Activated naive CD4-positive, alpha-beta T cell treated with anti-CD3 and anti-CD28 coated beads, Interleukin-2, amount 50 U/mL, for 72 hours (primary cell): Measurements from ENCODE around the gene RPH3AL. TPM values are rescaled to one million over a fixed set of nuclear protein-coding genes. Genes with fewer than 3 reads are reported as not detected.
"Not testable (repeated sequence)": the region's sequence is repeated elsewhere in the genome, so short reads cannot be mapped to it uniquely, and the experiment has no call there.

Source experiments
- ATAC-seq, 2 donors: fragments of 150-1000 bp; cut with Tn5 transposase; 2 replicates each; pipeline ENCODE4 v1.10.0; 2021; ENCODE audit warnings: mild to moderate bottlenecking in 2 of 2, moderate library complexity in 2 of 2
- DNase-seq, 2 donors: peaks; one replicate each; pipeline ENCODE4 v3.0.0; 2021 to 2022; ENCODE audit warnings: low spot score in 2 of 2
- H3K27ac Mint-ChIP-seq, 2 donors: one replicate each; pipeline ENCODE4 v1.8.0; 2022; ENCODE audit warnings: mild to moderate bottlenecking in 2 of 2, mixed read lengths in 2 of 2
- H3K36me3 Mint-ChIP-seq, 2 donors: one replicate each; pipeline ENCODE4 v1.8.0; 2022; ENCODE audit warnings: mixed read lengths in 2 of 2
- H3K9me3 Mint-ChIP-seq, 2 donors: one replicate each; pipeline ENCODE4 v1.8.0; 2022; ENCODE audit warnings: mixed read lengths in 2 of 2
- total RNA-seq, 2 donors: library from RNA; stranded (reverse); gene quantifications; one replicate each; pipeline ENCODE4 v1.2.3, GENCODE V29; 2022

Gene RPH3AL
- total RNA-seq, 2 donors from 2014 or later: 2.0 to 3.8 TPM

DNA sequence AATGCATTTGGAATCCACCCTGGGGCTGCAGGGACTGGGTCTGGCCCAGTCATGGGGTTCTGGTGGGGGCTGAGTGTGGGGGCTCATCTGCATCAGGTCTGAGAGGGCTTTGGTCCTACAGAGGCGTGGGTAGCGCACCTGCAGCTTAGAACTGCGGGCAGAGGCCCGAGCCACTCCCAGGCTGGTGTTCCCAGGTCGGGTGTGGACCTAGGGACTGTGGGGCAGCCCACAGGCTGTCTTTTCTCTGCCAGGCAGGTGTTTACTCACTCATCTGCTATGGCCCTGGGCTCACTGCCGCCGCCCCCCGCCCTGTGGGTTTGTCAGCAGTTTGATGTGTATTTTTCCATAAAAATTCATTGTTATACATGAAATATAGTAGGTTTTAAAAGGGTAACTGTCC is 144.2 kb downstream of the RPH3AL start:
- ATAC-seq (no peak), DNase-seq (no peak)
- H3K9me3 Mint-ChIP-seq: peaks cover 0 to 6% of the 10 kb centered on the region in 2 donors
- H3K36me3 Mint-ChIP-seq: peaks cover 0 to 6% of the 10 kb centered on the region in 2 donors
- H3K27ac Mint-ChIP-seq: no peak overlapping the region

DNA sequence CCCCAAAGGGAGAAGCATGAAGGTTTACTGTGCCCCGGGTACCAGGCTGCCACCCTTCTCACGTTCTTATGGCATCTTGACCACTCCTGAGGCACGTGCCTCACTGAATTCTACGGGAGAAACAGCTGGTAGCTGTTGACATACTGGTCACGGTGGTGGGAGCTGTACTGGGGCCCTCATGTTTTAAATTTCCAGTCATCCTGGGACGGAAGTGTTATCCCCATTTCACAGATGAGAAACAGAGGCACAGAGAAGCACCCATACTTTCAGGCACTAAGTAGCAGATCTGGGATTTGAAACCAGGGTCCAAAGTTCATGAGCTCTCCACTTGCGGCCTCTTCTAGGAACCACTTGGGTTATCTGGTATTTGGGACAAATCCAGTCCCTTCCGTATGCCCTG is 144.8 kb downstream of the RPH3AL start:
- Mint-ChIP-seq H3K9me3 (peaks cover 0 to 6% of the 10 kb centered on the region in 2 donors), H3K36me3 (peaks cover 0 to 6% of the 10 kb centered on the region in 2 donors), H3K27ac (no peak overlapping the region)
- ATAC-seq (no peak), DNase-seq (no peak)

DNA sequence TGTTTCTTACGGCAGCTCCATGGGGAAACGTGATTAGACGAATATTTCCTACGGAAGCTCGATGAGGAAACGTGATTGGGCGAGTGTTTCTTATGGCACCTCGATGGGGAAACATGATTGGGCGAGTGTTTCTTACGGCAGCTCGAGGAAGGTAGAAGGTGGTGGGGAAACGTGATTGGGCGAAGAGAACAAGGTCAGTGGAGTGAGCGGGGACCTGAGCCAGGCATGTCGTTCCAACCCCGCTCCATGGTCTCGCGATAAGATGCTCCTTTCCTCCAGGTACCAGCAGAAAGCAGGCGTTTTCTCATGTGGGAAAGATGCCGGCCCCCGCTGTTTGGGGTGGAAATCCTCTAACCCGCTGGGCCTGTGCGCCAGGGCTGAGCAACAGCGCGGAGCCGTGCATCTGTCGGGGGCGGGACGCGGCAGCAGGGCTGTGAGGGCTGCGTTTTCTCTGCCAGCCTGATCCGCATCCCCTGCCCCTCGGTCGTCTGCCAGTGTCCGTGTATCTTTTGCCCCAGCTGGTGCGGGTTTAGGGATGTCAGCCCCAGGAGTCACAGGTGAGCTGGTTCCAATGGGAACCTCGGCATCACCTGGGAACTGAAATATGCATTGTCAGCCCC is 145.6 kb downstream of the RPH3AL start:
- H3K27ac Mint-ChIP-seq: no peak overlapping the region
- DNase-seq: no peak
- peaks cover 0 to 6% of the 10 kb centered on the region in 2 donors for H3K36me3 Mint-ChIP-seq
- ATAC-seq: no peak
- H3K9me3 Mint-ChIP-seq: peaks cover 0 to 6% of the 10 kb centered on the region in 2 donors

DNA sequence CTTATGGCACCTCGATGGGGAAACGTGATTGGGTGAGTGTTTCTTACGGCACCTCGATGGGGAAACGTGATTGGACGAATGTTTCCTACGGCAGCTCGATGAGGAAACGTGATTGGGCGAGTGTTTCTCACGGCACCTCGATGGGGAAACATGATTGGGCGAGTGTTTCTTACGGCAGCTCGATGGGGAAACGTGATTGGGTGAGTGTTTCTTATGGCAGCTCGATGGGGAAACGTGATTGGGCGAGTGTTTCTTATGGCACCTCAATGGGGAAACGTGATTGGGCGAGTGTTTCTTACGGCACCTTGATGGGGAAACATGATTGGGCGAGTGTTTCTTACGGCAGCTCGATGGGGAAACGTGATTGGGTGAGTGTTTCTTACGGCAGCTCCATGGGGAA is 146.1 kb downstream of the RPH3AL start:
- DNase-seq, H3K27ac Mint-ChIP-seq, H3K36me3 Mint-ChIP-seq, H3K9me3 Mint-ChIP-seq, ATAC-seq: not testable (repeated sequence)

DNA sequence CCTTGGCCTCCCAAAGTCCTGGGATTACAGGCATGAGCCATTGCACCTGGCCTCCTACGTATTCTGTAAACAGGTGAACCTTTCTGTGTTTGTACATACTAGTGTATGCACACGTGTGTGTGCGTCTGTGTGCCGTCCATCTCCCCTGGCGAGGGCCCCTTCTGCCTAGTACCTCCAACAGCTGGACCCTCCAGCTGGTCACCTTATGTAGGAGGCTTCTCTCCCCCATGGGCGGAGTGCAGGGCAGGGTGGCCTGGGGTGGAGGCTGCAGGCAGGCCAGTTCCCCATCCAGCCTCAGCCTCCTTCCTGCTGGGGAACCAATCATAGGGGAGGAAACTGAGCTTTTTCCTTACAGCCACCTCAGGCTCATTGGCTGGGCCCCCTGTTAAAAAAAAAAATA is 146.8 kb downstream of the RPH3AL start:
- Mint-ChIP-seq H3K36me3 (peaks cover 0 to 6% of the 10 kb centered on the region in 2 donors), H3K27ac (no peak overlapping the region), H3K9me3 (peaks cover 0 to 6% of the 10 kb centered on the region in 2 donors)
- no peak for ATAC-seq
- no peak for DNase-seq

DNA sequence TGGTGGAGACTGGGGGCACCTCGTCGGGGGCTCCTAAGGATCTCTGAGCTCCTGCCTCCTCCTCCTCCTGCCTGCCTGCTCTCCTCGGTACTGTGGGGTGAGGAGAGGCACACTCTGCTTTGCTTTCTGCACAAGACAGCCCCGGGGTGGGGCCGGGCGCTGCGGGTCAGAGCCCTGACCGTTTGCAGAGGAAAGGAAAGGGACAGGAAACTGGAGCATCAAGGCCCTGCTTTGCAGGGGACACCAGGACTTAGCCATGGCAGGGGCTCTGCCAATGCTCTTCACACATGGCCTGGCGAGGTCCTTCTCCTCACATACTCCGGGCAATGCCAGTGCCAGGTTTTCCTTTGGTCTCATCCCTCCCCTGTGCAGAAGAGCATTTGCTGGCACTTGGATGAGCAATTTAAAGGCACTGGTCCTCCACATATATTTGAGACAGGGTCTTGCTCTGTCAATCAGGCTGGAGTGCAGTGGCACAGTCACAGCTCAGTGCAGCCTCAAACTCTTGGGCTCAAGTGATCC is 147.4 kb downstream of the RPH3AL start:
- Mint-ChIP-seq H3K27ac (no peak overlapping the region), H3K36me3 (peaks cover 0 to 6% of the 10 kb centered on the region in 2 donors), H3K9me3 (peaks cover 0 to 6% of the 10 kb centered on the region in 2 donors)
- no peak for ATAC-seq
- no peak for DNase-seq

DNA sequence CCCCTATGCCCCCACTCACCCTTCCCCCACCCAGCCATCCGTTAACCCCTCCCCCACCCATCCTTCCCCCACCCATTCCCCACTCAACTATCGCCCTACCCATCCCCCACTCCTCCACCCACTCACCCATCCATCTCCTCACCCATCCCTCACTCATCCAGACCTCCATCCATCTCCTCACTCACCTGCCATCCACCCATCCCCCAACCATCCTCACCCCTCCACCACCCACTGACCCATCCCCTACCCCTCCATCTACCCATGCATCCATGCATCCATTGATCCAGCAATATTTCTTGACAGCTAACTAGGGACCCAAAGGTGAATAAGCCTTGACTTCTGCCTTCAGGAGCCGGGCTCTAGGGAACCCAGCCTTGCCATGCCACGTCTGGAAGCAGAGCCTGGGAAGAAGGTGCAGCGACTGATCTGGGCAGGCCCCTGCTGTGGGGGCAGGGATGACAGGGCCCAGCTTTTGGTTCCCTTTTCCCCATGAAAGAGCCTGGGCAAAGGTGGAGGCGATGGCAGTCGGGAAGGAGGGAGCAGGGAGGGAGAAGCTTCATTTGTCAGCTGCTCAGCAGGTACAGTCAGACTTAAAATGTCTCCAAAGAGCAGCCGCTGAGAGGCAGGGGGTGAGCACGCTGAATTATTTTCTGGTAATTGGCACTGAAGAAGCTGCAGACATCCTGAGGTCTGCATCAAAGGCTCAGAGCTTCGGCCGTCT is 148.0 kb downstream of the RPH3AL start:
- no peak overlapping the region for H3K27ac Mint-ChIP-seq
- ATAC-seq (no peak), DNase-seq (no peak)
- peaks cover 0 to 6% of the 10 kb centered on the region in 2 donors for H3K36me3 Mint-ChIP-seq
- H3K9me3 Mint-ChIP-seq: peaks cover 0 to 6% of the 10 kb centered on the region in 2 donors

DNA sequence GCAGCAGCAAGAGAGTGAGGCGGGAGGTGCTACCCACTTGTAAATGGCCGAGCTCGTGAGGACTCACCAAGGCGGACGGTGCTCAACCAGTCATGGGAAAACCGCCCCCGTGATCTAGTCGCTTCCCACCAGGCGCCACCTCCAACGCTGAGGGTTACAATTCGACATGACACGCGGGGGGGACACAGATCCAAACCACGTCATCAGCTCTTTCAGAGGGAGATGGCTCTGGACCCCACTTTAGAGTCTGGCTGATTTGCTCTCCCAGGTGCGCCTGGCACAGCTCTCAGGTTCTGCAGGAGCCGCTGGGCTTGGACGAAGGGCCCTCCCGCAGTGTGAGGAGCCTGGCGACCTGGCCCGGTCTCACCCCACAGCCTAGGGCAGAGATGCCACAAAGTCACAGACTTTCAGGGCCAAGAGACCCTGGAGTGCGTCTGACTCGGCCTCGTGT is 150.1 kb downstream of the RPH3AL start:
- H3K36me3 Mint-ChIP-seq: peaks cover 0 to 6% of the 10 kb centered on the region in 2 donors
- no peak for ATAC-seq

DNA sequence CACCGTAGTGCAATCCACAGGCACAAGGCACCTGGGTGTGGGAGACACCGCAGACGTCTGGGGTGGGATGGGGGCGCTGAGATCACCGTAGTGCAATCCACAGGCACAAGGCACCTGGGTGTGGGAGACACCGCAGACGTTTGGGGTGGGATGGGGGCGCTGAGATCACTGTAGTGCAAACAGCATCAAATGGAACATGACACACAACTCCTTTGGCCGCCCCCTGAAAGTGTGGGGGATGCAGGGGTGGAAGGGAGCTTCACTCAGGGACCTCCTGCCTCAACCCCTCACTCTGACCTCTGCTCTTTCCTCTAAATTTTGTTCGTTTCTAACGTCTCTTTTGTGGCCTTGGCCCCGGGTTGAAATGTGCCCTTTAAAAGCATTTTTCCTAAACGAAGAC is 150.9 kb downstream of the RPH3AL start:
- not testable (repeated sequence) for DNase-seq, ATAC-seq, H3K36me3 Mint-ChIP-seq, H3K27ac Mint-ChIP-seq, H3K9me3 Mint-ChIP-seq

More for the DNA sequence above, 150.1 kb downstream of the RPH3AL start:
- peaks cover 0 to 6% of the 10 kb centered on the region in 2 donors for H3K9me3 Mint-ChIP-seq
- H3K27ac Mint-ChIP-seq: no peak overlapping the region
- no peak for DNase-seq

DNA sequence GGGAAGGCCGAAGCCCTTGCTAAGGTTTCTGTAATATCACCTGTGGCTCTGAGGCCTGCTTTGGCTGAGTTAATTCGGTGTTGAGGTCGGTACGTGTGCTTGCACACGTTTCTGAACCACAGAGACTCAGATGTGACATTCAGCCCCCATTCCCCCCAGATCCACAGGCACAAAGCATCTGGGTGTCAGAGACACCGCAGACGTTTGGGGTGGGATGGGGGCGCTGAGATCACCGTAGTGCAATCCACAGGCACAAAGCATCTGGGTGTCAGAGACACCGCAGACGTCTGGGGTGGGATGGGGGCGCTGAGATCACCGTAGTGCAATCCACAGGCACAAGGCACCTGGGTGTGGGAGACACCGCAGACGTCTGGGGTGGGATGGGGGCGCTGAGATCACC is 151.3 kb downstream of the RPH3AL start:
- not testable (repeated sequence) for DNase-seq, ATAC-seq, H3K9me3 Mint-ChIP-seq, H3K27ac Mint-ChIP-seq, H3K36me3 Mint-ChIP-seq

DNA sequence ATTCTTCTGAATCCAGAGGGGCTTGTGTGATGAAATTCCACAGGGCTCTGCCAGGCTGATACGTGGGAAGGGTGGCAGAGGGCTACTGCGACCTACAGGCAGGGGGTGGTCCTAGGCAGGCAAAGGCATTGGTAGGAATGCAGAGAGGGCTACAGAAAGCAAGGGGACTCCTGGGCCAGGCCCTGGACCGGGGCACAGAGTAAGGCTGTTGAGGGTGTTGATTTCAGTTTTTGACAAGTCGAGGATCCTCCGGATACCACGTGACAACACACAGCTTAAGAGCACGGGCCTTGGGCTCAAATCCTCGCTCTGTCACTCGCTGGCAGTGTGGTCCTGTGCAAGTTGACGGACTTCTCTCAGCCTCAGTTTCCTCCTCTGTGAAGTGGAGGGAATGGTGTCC is 152.0 kb downstream of the RPH3AL start:
- no peak for DNase-seq
- H3K27ac Mint-ChIP-seq: no peak overlapping the region

DNA sequence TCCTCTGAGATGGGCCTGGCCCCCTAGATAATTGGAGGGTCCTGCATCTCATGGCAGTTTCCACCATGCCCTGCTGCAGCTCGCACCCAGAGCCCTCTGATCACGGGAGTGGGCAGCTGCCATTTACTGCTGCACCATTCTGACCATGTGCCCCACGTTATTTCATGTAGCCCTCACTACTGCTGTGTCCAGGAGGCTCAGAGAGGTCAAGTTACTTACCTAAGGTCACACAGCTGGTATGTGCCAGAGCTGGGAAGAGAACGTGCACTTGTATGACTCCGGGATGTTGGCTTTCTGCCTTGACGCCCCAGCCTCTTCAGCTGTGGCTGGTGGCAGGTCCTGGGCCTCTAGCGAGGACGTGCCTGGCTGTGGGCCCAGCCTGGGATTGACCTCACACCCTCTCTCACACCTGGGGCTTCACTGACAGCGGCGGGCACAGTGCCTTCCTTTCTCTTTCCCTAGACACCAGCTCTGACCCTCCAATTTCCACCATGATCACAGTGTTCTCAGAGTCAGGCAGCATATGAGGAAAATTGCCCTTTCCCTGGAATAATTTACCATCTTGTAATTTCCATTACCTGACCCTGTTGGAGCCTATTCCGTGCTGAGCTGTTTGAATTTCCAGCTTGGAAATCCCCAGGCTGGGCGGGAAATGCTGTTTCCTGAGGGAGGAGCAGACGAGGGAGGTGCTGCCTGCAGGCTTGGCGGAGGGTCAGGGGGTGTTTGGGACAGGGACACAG is 152.6 kb downstream of the RPH3AL start:
- no peaks in the 10 kb centered on the region for H3K36me3 Mint-ChIP-seq
- H3K27ac Mint-ChIP-seq: no peak overlapping the region
- DNase-seq: no peak
- no peak for ATAC-seq
- H3K9me3 Mint-ChIP-seq: no peaks in the 10 kb centered on the region

More for the DNA sequence above, 152.0 kb downstream of the RPH3AL start:
- H3K9me3 Mint-ChIP-seq: no peaks in the 10 kb centered on the region
- no peaks in the 10 kb centered on the region for H3K36me3 Mint-ChIP-seq
- ATAC-seq: no peak

DNA sequence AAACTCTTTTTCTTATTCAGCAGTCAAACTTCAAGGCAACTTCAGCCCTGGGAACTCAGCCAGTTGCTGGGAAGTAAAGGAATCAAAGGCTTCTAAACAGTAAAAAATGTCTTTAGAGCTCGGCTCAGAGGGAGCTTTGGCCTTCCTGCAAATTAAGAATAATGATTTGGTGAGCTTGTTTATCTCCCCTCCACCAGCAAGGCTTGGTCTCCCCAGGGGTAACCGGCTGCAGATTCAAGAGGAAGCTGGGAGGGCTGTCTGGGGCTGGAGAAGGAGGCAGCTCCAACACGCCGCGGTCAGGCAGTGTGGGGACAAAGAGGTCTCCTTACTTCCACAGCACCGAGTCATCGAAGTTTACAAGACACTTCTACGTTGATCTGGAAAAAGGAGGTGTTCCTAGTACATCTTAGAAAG is 153.4 kb downstream of the RPH3AL start:
- Mint-ChIP-seq H3K9me3 (no peaks in the 10 kb centered on the region), H3K27ac (peak overlapping the region in 1 of 2 donors; percentile 31), H3K36me3 (no peaks in the 10 kb centered on the region)
- ATAC-seq (no peak), DNase-seq (no peak)

DNA sequence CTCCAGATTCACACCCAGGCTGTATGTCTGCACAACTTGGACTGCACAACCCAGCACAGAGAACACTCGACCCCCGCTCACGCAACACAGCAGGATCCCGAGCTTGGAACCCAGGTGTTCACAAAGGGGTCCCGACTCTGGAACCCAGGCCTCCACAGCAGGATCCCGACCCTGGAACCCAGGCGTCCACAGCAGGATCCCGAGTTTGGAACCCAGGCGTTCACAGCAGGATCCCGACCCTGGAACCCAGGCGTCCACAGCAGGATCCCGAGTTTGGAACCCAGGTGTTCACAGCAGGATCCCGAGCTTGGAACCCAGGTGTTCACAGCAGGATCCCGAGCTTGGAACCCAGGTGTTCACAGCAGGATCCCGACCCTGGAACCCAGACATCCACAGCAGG is 154.4 kb downstream of the RPH3AL start:
- not testable (repeated sequence) for H3K36me3 Mint-ChIP-seq

DNA sequence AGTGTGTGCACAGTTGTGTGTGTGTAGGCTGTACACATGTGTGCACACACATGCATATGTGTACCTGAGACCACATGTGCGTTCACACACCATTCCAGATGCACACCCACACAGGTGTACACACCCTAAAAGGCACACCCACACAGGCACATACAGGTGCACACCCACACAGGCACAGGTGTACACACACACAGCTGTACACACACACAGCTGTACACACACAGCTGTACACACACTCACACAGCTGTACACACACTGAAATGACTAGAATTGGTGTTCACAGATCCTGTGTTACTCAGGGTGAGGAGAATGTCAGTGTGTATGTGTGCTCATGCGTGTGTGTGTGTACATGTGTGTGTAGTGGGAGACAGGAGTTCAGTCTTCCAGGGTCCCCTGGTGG is 155.3 kb downstream of the RPH3AL start:
- DNase-seq (no peak), ATAC-seq (no peak)
- Mint-ChIP-seq H3K9me3 (no peaks in the 10 kb centered on the region), H3K27ac (no peak overlapping the region), H3K36me3 (no peaks in the 10 kb centered on the region)

More for the DNA sequence above, 154.4 kb downstream of the RPH3AL start:
- ATAC-seq, DNase-seq, H3K27ac Mint-ChIP-seq, H3K9me3 Mint-ChIP-seq: not testable (repeated sequence)

DNA sequence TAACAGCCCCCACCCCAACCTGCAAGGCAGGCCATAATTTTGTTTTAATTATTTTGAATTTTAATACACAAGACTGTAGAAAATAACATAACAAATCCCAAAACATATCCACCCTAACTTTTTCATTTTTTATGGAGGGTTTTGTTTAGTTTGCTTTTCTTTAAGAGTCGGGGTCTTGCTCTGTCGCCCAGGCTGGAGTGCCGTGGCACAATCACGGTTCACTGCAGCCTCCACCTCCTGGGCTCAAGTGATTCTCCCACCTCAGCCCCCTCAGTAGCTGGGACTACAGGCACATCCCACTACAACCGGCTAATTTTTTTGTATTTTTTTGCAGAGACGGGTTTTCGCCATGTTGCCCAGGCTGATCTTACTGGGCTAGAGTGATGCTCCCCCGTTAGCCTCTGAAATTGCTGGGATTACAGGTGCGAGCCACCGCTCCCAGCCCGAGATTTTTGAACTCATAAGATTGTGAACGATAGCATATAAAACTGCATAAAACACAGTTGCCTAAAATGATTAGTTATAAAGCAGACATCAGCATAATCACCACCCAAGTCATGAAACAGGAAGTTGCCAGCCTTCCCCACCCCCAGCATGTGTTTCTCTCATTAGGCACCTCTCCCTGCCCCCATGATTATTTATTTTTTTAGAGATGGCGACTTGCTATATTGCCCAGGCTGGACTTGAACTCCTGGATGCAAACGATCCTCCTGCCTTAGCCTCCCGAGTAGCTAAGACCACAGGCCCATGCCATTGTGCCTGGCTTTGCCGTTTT is 157.6 kb downstream of the RPH3AL start:
- no peaks in the 10 kb centered on the region for H3K9me3 Mint-ChIP-seq
- no peak overlapping the region for H3K27ac Mint-ChIP-seq
- no peak for ATAC-seq

More for the DNA sequence above, 157.6 kb downstream of the RPH3AL start:
- DNase-seq: no peak
- H3K36me3 Mint-ChIP-seq: no peaks in the 10 kb centered on the region
